ENCODE results near the gene UBL4B. TPM values are rescaled to one million over a fixed set of nuclear protein-coding genes. Genes with fewer than 3 reads are reported as not detected.

Gene UBL4B
- total RNA-seq, 1 donor from 2014 or later, result 0.20 TPM

GRCh38 chr1:110158261-110158660 is 46.0 kb downstream of the UBL4B start:
- DNase-seq, result no peak

GRCh38 chr1:110159168-110159567 is 46.9 kb downstream of the UBL4B start:
- no peak for DNase-seq

GRCh38 chr1:110160538-110161100 is 48.4 kb downstream of the UBL4B start:
- no peak for DNase-seq

- no peak for DNase-seq
Measured at GRCh38 chr1:110161165-110161564, 48.9 kb downstream of the UBL4B start.

DNA sequence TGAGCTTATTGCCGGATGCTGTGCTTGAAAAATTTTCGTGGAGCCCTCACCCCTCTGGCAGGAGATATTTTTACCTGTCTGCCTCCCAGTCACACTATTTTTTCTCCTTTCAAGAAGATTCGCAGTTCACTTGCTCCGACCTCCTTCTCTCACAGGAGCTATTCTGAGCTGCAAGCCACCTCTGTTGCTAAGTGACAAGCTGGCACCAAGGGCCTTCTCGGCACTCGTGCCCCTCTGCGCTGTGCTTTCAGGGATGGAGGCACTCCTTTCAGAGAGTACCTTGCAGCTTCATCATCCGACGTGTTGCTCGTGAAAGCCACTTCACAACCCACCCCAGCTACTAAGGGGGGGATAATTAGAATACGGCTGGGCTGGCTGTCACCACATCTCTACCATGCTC is 49.6 kb downstream of the UBL4B start:
- DNase-seq, result no peak

Other genes starting within 250 kb of the UBL4B start
- 9.8 TPM for gene CSF1, start 201.6 kb upstream of the UBL4B start, total RNA-seq
- 40.5 TPM for gene AHCYL1, start 127.7 kb upstream of the UBL4B start, total RNA-seq
- gene STRIP1, start 77.8 kb upstream of the UBL4B start, total RNA-seq, result 41.3 TPM
- not detected for gene ALX3, start 41.8 kb upstream of the UBL4B start, total RNA-seq
- gene SLC6A17, start 38.1 kb downstream of the UBL4B start, total RNA-seq, result 0.79 TPM
- gene KCNC4, start 97.9 kb downstream of the UBL4B start, total RNA-seq, result 1.5 TPM
- 33.9 TPM for gene RBM15, start 226.9 kb downstream of the UBL4B start, total RNA-seq

All from skin of body (tissue), 2 donors.